ENCODE results near the gene PNPLA7.

DNA sequence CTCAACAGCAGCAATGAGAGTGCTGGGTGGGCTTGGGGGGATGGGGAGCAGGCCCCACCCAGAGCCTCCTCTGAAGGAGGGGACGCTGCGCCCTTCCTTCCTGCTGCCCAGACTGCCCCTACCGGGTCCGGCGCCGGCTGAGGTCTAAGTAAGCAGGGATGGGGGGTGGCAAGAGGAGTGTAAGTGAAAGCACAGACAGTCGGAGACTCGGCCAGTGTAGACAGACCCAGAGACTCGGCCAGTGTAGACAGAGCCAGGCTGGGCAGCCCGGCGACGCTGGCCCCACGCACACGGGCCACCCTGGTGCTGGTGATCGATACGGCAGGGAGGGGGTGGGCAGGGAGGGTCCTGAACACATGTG lies 101.6 kb downstream of the PNPLA7 start:
- TF ChIP-seq, protein P1, sequence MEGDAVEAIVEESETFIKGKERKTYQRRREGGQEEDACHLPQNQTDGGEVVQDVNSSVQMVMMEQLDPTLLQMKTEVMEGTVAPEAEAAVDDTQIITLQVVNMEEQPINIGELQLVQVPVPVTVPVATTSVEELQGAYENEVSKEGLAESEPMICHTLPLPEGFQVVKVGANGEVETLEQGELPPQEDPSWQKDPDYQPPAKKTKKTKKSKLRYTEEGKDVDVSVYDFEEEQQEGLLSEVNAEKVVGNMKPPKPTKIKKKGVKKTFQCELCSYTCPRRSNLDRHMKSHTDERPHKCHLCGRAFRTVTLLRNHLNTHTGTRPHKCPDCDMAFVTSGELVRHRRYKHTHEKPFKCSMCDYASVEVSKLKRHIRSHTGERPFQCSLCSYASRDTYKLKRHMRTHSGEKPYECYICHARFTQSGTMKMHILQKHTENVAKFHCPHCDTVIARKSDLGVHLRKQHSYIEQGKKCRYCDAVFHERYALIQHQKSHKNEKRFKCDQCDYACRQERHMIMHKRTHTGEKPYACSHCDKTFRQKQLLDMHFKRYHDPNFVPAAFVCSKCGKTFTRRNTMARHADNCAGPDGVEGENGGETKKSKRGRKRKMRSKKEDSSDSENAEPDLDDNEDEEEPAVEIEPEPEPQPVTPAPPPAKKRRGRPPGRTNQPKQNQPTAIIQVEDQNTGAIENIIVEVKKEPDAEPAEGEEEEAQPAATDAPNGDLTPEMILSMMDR (conservative IDR thresholded peaks at IDR 0.05; ENCODE audit: low read depth, low read length) = no peak
- TF ChIP-seq EZH2phosphoT487 (IDR thresholded peaks at IDR 0.05; ENCODE audit: borderline replicate concordance, low read length) = no peak
